Measurements from ENCODE around the gene RBM42. TPM values are rescaled to one million over a fixed set of nuclear protein-coding genes. Genes with fewer than 3 reads are reported as not detected.
A peak's percentile ranks its signal among the peaks of the same experiment; 100 is the strongest.

The RBM42 gene
- total RNA-seq, 1 donor from 2014 or later: 56.1 TPM

DNA sequence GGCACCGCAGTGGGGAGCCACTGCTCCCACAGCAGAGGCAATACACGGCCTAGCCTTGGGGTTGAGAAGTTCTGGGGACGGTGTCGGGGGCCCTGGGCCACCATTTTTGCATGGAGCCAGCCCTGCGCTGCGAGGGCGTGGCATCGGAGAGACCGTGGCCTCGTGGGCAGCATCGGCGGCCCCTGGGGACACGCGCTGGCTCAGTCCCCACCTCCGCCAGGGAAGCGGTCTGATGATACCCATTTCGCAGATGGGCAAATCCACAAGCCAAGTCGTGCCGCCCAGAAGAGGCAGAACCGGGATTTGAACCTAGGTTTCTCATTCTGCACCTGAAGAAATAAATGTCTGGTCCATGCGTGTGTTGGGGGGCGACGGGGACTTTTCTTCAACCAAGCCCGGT is 36.3 kb downstream of the RBM42 start:
- DNase-seq (no peak), ATAC-seq (no peak)
- Histone ChIP-seq H3K9me3 (no peaks in the 10 kb centered on the region), H3K27me3 (ENCODE audit: low read depth) (no peaks in the 10 kb centered on the region), H3K4me1 (no peaks in the 10 kb centered on the region), H3K27ac (no peak overlapping the region), H3K36me3 (peaks cover 20% of the 10 kb centered on the region), H3K4me3 (no peak overlapping the region)
- intact Hi-C loops (cut with DNase I): no loop called here
- TF ChIP-seq, protein P1, sequence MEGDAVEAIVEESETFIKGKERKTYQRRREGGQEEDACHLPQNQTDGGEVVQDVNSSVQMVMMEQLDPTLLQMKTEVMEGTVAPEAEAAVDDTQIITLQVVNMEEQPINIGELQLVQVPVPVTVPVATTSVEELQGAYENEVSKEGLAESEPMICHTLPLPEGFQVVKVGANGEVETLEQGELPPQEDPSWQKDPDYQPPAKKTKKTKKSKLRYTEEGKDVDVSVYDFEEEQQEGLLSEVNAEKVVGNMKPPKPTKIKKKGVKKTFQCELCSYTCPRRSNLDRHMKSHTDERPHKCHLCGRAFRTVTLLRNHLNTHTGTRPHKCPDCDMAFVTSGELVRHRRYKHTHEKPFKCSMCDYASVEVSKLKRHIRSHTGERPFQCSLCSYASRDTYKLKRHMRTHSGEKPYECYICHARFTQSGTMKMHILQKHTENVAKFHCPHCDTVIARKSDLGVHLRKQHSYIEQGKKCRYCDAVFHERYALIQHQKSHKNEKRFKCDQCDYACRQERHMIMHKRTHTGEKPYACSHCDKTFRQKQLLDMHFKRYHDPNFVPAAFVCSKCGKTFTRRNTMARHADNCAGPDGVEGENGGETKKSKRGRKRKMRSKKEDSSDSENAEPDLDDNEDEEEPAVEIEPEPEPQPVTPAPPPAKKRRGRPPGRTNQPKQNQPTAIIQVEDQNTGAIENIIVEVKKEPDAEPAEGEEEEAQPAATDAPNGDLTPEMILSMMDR (IDR thresholded peaks at IDR 0.05): no peak

DNA sequence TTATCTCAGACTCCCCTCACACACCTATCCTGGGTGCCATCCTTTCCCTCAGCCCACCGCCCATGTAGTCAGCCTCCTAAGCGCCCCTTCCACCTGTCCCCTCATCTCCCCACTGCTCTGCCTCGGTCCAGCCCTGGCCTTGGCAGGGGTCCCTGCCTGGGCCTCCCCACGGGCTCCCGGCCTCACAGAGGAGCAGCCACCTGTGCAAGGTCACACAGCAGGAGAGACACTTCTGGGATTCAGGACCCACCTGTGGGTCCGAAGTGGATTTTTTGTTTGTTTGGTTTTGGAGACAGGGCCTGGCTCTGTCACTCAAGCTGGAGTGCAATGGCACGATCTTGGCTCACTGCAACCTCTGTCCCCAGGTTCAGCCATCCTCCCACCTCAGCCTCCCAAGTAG is 36.8 kb downstream of the RBM42 start:
- DNase-seq (no peak), ATAC-seq (peak in 1 of 2 donors; percentile 35)
- peaks cover 17% of the 10 kb centered on the region for H3K36me3 ChIP-seq
- H3K9me3 ChIP-seq: no peaks in the 10 kb centered on the region
- no peaks in the 10 kb centered on the region for H3K27me3 ChIP-seq (ENCODE audit: low read depth)
- H3K4me3 ChIP-seq: no peak overlapping the region
- H3K4me1 ChIP-seq: no peaks in the 10 kb centered on the region
- TF ChIP-seq, protein P1 (IDR thresholded peaks at IDR 0.05): no peak
- no peak overlapping the region for H3K27ac ChIP-seq
- intact Hi-C loops (cut with DNase I): no loop called here

DNA sequence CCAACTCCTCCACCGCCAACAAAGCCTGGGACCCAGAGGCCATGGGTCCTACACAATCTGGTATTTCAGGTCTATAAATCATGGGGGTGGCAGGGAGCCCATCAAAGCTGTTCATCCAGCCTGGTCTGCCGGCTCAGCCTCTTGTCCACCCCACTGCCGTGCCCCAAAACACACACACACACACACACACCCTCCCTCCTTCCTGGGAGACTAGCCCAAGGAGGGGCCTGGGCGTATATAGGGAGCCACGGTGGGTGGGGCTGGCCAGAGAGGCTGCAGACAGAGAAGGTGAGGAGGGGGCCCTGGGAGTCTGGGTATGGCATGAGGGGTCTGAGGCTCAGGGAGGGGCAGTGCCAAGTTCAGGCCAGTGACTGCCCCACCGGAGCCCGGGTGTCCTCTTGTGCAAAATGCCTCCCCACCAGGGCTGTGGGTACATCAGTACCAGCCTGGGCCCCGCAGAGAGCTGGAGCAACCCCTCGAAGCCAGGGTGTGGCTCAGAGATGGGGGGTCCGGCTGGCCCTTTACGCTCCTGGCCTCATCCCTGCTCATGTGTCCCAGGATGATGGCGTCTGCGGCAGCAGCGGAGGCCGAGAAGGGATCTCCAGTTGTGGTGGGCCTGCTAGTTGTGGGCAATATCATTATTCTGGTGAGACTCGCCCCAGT is 37.5 kb downstream of the RBM42 start, which contains the start of gene UPK1A:
TSS of gene UPK1A (plus strand) at position 267 of the 663 bp plus-strand sequence. CDS start at position 563, 296 bp downstream.
- Histone ChIP-seq H3K9me3 (no peaks in the 10 kb centered on the region), H3K27ac (no peak within 1 kb of the TSS), H3K27me3 (ENCODE audit: low read depth) (no peaks in the 10 kb centered on the region), H3K4me3 (no peak within 1 kb of the TSS), H3K36me3 (peaks cover 13% of the 10 kb centered on the region), H3K4me1 (no peaks in the 10 kb centered on the region)
- intact Hi-C loops (cut with DNase I): no loop called here
- ATAC-seq (no peak), DNase-seq (no peak)
- TF ChIP-seq, protein P1 (IDR thresholded peaks at IDR 0.05): no peak

DNA sequence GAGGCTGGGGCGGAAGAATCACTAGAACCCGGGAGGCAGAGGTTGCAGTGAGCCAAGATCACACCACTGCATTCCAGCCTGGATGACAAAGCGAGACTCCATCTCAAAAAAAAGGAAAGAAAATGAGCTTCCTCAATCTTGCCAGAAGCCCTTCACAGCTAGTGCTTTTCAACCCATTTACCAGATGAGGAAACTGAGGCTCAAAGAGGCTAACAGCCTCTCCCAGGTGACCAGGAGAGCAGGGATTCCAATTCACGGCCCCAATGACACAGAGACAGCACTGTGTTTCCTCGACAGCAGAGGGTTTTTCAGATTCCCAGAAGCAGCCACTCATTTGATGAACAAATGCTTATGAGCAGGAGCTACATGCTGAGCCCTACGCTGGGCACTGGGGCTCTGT is 40.7 kb downstream of the RBM42 start:
- no peaks in the 10 kb centered on the region for H3K36me3 ChIP-seq
- no peak overlapping the region for H3K27ac ChIP-seq
- ATAC-seq (no peak), DNase-seq (no peak)
- peaks cover 7% of the 10 kb centered on the region for H3K4me1 ChIP-seq
- intact Hi-C loops (cut with DNase I): no loop called here
- no peak overlapping the region for H3K4me3 ChIP-seq
- H3K27me3 ChIP-seq (ENCODE audit: low read depth): peaks cover 28% of the 10 kb centered on the region
- H3K9me3 ChIP-seq: no peaks in the 10 kb centered on the region
- TF ChIP-seq, protein P1 (IDR thresholded peaks at IDR 0.05): no peak

DNA sequence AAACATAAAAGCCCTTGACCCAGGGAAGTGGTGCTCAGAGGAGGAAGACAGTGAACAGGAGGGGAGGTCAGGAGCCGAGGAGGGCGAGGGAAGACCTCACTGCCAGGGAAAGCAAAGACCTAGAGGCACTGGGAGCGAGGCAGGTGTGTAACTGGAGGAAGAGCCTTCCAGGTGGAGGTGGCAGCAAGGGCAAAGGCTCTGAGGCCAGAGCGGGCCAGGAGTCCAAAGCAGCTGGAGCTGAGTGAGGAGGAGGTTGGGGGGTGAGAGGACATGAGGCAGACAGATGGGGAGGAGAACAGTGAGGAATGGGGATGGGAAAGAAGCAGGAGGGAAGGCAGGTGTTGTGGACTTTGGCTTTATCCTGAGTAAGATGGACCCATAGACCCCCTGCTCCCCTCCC is 41.1 kb downstream of the RBM42 start:
- Histone ChIP-seq H3K4me3 (no peak overlapping the region), H3K27ac (no peak overlapping the region), H3K36me3 (no peaks in the 10 kb centered on the region), H3K27me3 (ENCODE audit: low read depth) (peaks cover 32% of the 10 kb centered on the region), H3K9me3 (no peaks in the 10 kb centered on the region), H3K4me1 (peaks cover 7% of the 10 kb centered on the region)
- no peak for DNase-seq
- ATAC-seq: no peak
- intact Hi-C loops (cut with DNase I): no loop called here
- TF ChIP-seq, protein P1 (IDR thresholded peaks at IDR 0.05): no peak
